ENCODE measurements around the gene TOM1.

The TOM1 gene

DNA sequence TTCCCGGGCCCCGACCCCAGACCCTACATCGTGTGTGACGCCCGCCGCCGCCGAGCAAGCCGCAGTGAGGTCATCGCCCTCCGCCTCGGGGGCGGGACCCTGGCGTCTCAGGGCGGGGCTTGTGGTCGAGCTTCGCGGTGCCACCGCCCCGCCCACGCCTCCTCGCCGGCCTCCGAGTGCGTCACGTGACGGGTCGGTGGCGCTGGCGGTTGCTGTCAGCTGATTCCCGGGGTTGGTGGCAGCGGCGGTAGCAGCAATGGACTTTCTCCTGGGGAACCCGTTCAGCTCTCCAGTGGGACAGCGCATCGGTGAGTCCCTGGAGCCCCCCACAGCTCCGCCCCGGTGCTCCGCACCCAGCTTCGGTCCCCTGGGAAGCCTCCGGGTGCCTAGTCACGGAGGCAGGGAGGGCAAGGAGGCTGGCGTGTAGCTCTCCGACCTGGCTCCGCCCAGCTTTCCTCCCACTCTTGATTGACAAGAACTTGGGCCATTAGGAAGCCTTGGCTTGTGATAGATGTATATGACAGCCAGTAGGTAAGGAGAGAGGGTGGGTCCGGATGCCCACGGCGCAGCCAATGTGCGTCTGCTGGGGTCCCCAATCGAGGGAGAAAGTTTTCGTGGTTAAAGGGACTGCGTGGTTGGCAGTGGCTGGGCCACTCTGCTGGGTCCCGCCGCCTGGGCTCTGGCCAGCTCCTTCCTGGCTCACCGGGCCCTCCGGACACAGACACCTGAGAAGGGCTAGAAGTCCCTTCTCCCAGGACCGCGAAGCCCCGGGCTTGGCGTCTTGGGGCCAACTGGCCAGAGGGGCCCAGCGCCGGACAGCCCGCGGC is at the start of gene TOM1:
Gene TOM1 (plus strand): TSS at position 222 of the 827 bp plus-strand sequence. CDS start 35 bp downstream, at position 257.
- peak; percentile 96 for DNase-seq

- DNase-seq = no peak
Measured at GRCh38 chr22:35250156-35250555, 49.5 kb upstream of the TOM1 start.

DNA sequence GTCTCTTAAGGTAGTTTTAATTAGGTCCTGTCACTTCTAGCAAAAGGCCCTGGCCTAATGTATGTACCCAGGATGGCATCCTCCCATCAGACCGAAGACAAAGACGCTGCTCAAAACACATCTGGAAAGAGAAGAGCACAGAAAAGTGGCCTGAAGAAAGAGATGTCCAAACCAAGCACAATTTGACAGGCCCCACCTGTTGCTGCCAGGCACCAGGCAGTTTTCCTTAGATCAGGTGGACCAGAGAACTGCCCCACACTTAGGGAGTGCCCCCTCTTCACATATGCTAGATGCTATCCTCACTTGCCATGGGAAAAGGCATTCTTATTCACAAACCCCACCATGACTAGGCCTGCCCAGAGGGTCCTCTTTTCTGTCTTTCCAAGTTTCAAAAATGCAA is 45.7 kb upstream of the TOM1 start:
- DNase-seq = no peak

GRCh38 chr22:35257002-35257320 is 42.7 kb upstream of the TOM1 start:
- no peak for DNase-seq

- peak; percentile 75 for DNase-seq
Measured at GRCh38 chr22:35257321-35258190, 42.1 kb upstream of the TOM1 start, which contains the start of gene HMGXB4. TSS of gene HMGXB4 (plus strand) at chr22:35257493. CDS start at chr22:35262391, 4,898 bp downstream.

DNA sequence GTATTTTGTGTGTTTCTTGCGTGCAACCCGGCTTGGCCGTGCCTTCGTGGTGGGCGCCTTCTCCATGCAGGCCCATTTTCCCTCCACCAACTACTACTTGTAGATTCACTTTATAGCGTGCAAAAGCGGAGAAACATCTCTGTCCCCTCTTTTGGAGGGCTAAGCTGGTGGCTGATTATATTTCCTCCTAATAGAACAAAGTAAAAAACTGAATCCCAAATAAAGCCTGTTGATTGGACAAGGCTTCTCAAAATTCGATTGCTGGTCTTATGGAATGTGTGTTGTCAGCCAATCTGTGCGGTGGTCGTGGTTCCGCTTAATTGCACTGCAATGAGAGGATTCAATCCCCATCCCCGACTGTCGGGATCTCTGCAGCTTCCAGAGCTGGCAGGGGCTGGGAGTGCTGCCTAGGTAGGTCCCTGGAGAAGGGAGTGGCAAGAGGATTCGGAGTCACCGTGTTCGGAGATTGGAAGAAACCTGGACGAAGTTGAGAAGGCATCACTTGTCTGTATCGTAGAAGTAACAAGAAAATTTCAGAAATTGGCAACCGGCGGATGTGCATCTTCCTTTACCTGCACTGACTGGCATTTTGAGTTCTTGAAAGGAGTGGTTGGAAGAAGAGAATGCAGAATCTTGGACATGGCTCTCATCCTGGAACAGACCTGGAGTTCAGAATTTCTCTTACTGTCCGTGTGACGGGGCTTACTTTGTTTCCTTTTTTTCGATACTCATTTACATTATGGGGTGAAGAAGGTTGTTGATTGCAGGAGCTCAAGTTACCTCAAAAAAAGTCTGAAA is 41.3 kb upstream of the TOM1 start:
- peak; percentile 11 for DNase-seq

GRCh38 chr22:35264986-35265385 is 34.7 kb upstream of the TOM1 start:
- DNase-seq = no peak

DNA sequence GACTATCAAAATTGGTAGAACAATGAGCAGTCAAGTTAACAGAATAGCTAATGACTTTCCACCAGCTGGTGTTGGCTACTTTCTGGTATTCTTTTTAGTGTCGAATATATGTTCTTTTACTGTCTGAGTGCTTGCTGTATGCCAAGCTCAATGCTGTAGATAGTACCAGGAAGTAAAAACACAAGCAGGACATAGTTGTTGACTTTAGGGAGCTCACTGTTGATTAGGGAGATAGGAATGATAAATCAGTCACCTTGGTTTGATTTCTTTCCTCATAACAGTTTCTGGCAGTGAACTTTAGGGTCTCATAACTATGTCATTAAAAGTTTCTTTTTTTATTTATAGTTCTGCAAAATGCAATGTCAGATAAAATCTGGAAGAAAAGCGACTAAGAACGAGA is 33.4 kb upstream of the TOM1 start:
- no peak for DNase-seq

GRCh38 chr22:35269630-35270029 is 30.1 kb upstream of the TOM1 start:
- DNase-seq = no peak

GRCh38 chr22:35274154-35274871 is 25.4 kb upstream of the TOM1 start:
- DNase-seq = no peak

- DNase-seq = no peak
Measured at GRCh38 chr22:35275580-35275979, 24.1 kb upstream of the TOM1 start.

GRCh38 chr22:35276019-35276418 is 23.7 kb upstream of the TOM1 start:
- DNase-seq = no peak

DNA sequence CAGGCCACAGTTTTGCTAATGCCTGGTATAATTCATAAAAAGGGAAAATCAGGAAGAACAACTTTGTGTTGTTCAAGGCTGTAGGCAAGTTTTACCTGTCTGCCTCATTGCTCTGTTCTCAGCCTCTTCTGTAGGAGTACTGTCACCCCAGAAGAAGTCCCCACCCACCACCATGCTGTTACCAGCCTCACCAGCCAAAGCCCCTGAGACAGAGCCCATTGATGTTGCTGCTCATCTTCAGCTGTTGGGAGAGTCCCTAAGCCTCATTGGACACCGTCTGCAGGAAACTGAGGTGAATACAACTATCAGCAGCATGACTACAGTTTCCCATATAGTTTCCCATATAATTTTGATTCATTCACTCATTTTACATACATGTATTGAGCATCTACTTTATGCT is 11.6 kb upstream of the TOM1 start:
- no peak for DNase-seq

DNA sequence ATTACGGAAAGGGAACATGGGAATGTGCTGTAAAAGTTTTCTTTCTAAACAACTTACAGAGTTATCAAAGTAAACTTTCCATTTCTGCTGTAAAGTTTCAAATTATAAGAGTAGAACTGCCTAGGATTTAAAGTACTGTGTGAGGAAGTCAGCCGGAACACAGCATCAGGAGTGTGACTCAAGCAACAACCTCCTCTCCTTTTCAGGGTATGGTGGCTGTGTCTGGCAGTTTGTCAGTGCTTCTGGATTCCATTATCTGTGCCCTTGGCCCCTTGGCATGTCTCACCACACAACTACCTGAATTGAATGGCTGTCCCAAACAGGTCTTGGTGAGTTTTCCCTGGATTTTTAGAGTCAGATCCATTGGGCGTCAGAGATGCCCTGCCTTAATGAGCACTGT is 6.9 kb upstream of the TOM1 start:
- no peak for DNase-seq

DNA sequence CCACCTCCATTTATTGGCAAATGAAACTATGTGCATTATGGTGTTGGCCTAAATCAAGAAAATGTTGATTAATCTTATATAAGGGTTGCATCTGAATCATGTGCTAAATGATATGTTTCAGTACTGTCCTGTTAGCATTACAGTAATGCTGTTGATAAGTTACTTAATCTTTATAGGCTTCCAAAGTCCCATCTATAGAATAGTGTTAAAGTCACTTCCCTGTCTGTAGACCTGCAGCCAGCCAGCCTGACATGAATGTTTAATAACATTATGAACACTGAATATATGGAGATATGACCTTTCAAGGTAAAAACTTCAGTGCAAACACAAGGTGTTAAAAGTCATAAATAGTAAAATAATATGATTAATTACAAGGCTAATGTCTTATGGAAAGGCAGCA is 3.6 kb upstream of the TOM1 start:
- DNase-seq = no peak

GRCh38 chr22:35299217-35299672 is 449 bp upstream of the TOM1 start:
- peak; percentile 14 for DNase-seq

- no peak for DNase-seq
Measured at GRCh38 chr22:35301372-35301874, 1.7 kb downstream of the TOM1 start.

- DNase-seq = no peak
Measured at GRCh38 chr22:35303029-35303624, 3.4 kb downstream of the TOM1 start.

- DNase-seq = no peak
Measured at GRCh38 chr22:35305525-35306070, 5.9 kb downstream of the TOM1 start.

GRCh38 chr22:35306350-35306967 is 6.8 kb downstream of the TOM1 start:
- no peak for DNase-seq

GRCh38 chr22:35307372-35307771 is 7.7 kb downstream of the TOM1 start:
- no peak for DNase-seq

Measured in NCI-H2227 treated with DMSO at 0.1 percent for 48 hours (cell line).